NCI-H82 treated with DMSO at 0.1 percent for 48 hours (cell line): ENCODE data around the gene NOL8.

Experiments used
- DNase-seq: peaks from one replicate; lab custom pipeline; 2025; ENCODE audit not compliant: unreplicated experiment; lab: John Stamatoyannopoulos, UW

The NOL8 gene

GRCh38 chr9:92325269-92325990 is at the start of gene NOL8, which contains the start of gene CENPP:
Gene NOL8 (minus strand): TSS chr9:92325350. CDS start chr9:92324161, 1,189 bp downstream.
Gene CENPP (plus strand): TSS chr9:92325953.
- DNase-seq, result peak; percentile 79

- DNase-seq, result no peak
Measured at GRCh38 chr9:92373167-92373566, 48.0 kb upstream of the NOL8 start.

GRCh38 chr9:92369075-92369474 is 43.9 kb upstream of the NOL8 start:
- no peak for DNase-seq

GRCh38 chr9:92360083-92360482 is 34.9 kb upstream of the NOL8 start:
- DNase-seq, result no peak

GRCh38 chr9:92359394-92359995 is 34.3 kb upstream of the NOL8 start:
- no peak for DNase-seq

- DNase-seq, result no peak
Measured at GRCh38 chr9:92353051-92353450, 27.9 kb upstream of the NOL8 start.

GRCh38 chr9:92350740-92351133 is 25.6 kb upstream of the NOL8 start:
- DNase-seq, result no peak

- DNase-seq, result no peak
Measured at GRCh38 chr9:92349771-92350739, 24.9 kb upstream of the NOL8 start.

- DNase-seq, result no peak
Measured at GRCh38 chr9:92345582-92345981, 20.4 kb upstream of the NOL8 start.

- no peak for DNase-seq
Measured at GRCh38 chr9:92342825-92343488, 17.8 kb upstream of the NOL8 start.

- no peak for DNase-seq
Measured at GRCh38 chr9:92341578-92341977, 16.4 kb upstream of the NOL8 start.

- DNase-seq, result no peak
Measured at GRCh38 chr9:92333282-92333634, 8.1 kb upstream of the NOL8 start.

GRCh38 chr9:92332577-92333281 is 7.6 kb upstream of the NOL8 start:
- DNase-seq, result no peak

- no peak for DNase-seq
Measured at GRCh38 chr9:92328225-92328624, 3.1 kb upstream of the NOL8 start.

GRCh38 chr9:92327283-92327850 is 2.2 kb upstream of the NOL8 start:
- DNase-seq, result no peak

- DNase-seq, result peak; percentile 10
Measured at GRCh38 chr9:92325991-92326500, 896 bp upstream of the NOL8 start.

- no peak for DNase-seq
Measured at GRCh38 chr9:92324889-92325268, 271 bp downstream of the NOL8 start.

- DNase-seq, result no peak
Measured at GRCh38 chr9:92324431-92324830, 719 bp downstream of the NOL8 start.

GRCh38 chr9:92315456-92315855 is 9.7 kb downstream of the NOL8 start:
- DNase-seq, result no peak

- DNase-seq, result no peak
Measured at GRCh38 chr9:92313624-92314012, 11.5 kb downstream of the NOL8 start.
